NCI-H82 (cell line): ENCODE data around the gene RNF41.
A peak's percentile ranks its signal among the peaks of the same experiment; 100 is the strongest.

Experiments used
- DNase-seq: peaks from one replicate; lab custom pipeline; 2025; lab: John Stamatoyannopoulos, UW

Gene RNF41

GRCh38 chr12:56152756-56153677, 68.7 kb downstream of the RNF41 start:
- peak; percentile 28 for DNase-seq
